ENCODE measurements around the gene RELA. TPM values are rescaled to one million over a fixed set of nuclear protein-coding genes. Genes with fewer than 3 reads are reported as not detected.

The RELA gene
- total and polyA plus RNA-seq, 2 of the 4 experiments (the other 2 are of a cell fraction): 8.6 to 53.0 TPM

GRCh38 chr11:65621460-65621859 lies 41.3 kb downstream of the RELA start:
- intact Hi-C loops (cut with micrococcal nuclease): no loop called here
- Histone ChIP-seq H4K8ac (ENCODE audit: low read depth in 2 of 2, low read length in 2 of 2) (no peak overlapping the region), H3K9me1 (ENCODE audit: insufficient read depth, low read length) (no peaks in the 10 kb centered on the region), H3K4me2 (ENCODE audit: low read depth, low read length) (no peak overlapping the region), H4K20me1 (ENCODE audit: insufficient read depth, low read length) (peaks cover 17% of the 10 kb centered on the region; the same call in 1 of the 2 replicates), H2BK120ac (ENCODE audit: low read depth, low read length) (no peak overlapping the region), H3K27me3 (ENCODE audit: control insufficient read depth, insufficient read depth, low read length) (no peaks in the 10 kb centered on the region), H3K27ac (ENCODE audit: insufficient read depth, low read length) (no peak overlapping the region), H4K5ac (ENCODE audit: low read depth, low read length) (no peak overlapping the region), H3K14ac (replicated peaks; ENCODE audit: low read depth, low read length) (no peak overlapping the region), H2AFZ (replicated peaks; ENCODE audit: low read length, poor library complexity) (no peak overlapping the region), H4K91ac (ENCODE audit: insufficient read depth, low read depth, low read length) (no peak overlapping the region), H2AK5ac (ENCODE audit: low read depth, low read length) (no peak overlapping the region), H3K4ac (ENCODE audit: low read depth, low read length) (no peak overlapping the region), H3K18ac (ENCODE audit: low read depth, low read length) (no peak overlapping the region), H3K4me1 (ENCODE audit: control insufficient read depth, insufficient read depth, low read length) (peaks cover 3% of the 10 kb centered on the region; the same call in 1 of the 2 replicates), H3K9ac (ENCODE audit: low read depth, low read length) (no peak overlapping the region), H2BK5ac (ENCODE audit: low read depth, low read length, poor library complexity, severe bottlenecking) (no peak overlapping the region), H3K9me3 (ENCODE audit: control insufficient read depth, insufficient read depth, low read length) (no peaks in the 10 kb centered on the region), H3K4me3 (ENCODE audit: insufficient read depth, low read depth, low read length) (no peak overlapping the region), H3K79me1 (ENCODE audit: low read depth in 1 of 2, low read length in 2 of 2) (peaks cover 17 to 34% of the 10 kb centered on the region in 2 experiments), H3K36me3 (ENCODE audit: control insufficient read depth, insufficient read depth, low read length) (peaks cover 75% of the 10 kb centered on the region), H2BK20ac (ENCODE audit: low read depth, low read length) (no peak overlapping the region), H3K23ac (ENCODE audit: low read depth, low read length) (no peak overlapping the region), H2BK15ac (ENCODE audit: low read depth, low read length) (no peak overlapping the region), H3K56ac (ENCODE audit: extremely low read depth, insufficient read depth, low read length) (no peak overlapping the region), H2AK9ac (replicated peaks; ENCODE audit: low read depth, low read length, poor library complexity) (no peak overlapping the region)
- WGBS, 2 experiments (ENCODE audit: extremely low coverage in 2 of 2, insufficient read length in 1 of 2): 97% methylated on average over 5 of the region's 14 CpGs; no CpG with 5 or more reads in 1 of the 2 experiments
- in situ Hi-C loops (cut with MboI; ENCODE audit: low sequenced_read_pairs): no loop called here
- no TSS peak for BruUV-seq (replicated peaks)
- DNase-seq (no peak), ATAC-seq (ENCODE audit: low read depth) (no peak)
- dilution Hi-C loops (cut with HindIII; ENCODE audit: low sequenced_read_pairs, unreplicated experiment): no loop called here
- CTCF ChIA-PET: no interaction called here
- POLR2A ChIA-PET (ENCODE audit: unreplicated experiment): interaction anchor here (0.5 kb wide), 1 partner anchor 15 kb away, joined by 8 read pairs; no protein-coding TSS in a partner anchor
- no peak for TF ChIP-seq RFX5 (IDR thresholded peaks at IDR 0.05; ENCODE audit: low read depth, low read length)
- no peak for TF ChIP-seq RAD21 (IDR thresholded peaks at IDR 0.05; ENCODE audit: low read length)
- no peak for TF ChIP-seq MXI1 (IDR thresholded peaks at IDR 0.05; ENCODE audit: borderline replicate concordance, low read depth, low read length)
- no peak for TF ChIP-seq CTCF (conservative IDR thresholded peaks at IDR 0.05; ENCODE audit: low read depth, low read length)
- TF ChIP-seq MAFK (IDR thresholded peaks at IDR 0.05; ENCODE audit: low read depth, low read length): no peak
- TF ChIP-seq USF2 (IDR thresholded peaks at IDR 0.05; ENCODE audit: low read depth, low read length): no peak
- no peak for TF ChIP-seq ELK1 (IDR thresholded peaks at IDR 0.05; ENCODE audit: borderline replicate concordance, low read depth, low read length)
- no peak for TF ChIP-seq MAZ (IDR thresholded peaks at IDR 0.05; ENCODE audit: borderline replicate concordance, low read depth, low read length)
- TF ChIP-seq SMC3 (IDR thresholded peaks at IDR 0.05; ENCODE audit: low read depth, low read length): no peak
- no peak for TF ChIP-seq BHLHE40 (IDR thresholded peaks at IDR 0.05; ENCODE audit: low read depth, low read length)
- TF ChIP-seq CHD1 (IDR thresholded peaks at IDR 0.05; ENCODE audit: low read depth, low read length): no peak
- TF ChIP-seq RCOR1 (IDR thresholded peaks at IDR 0.05; ENCODE audit: insufficient replicate concordance, low read length): no peak
- no peak for TF ChIP-seq FOS (IDR thresholded peaks at IDR 0.05; ENCODE audit: low read depth, low read length)
- no peak for TF ChIP-seq NFE2L2 (IDR thresholded peaks at IDR 0.05; ENCODE audit: low read depth, low read length)
